HG02973 (cell line): ENCODE results near the gene NOL8.

Source experiments
- ATAC-seq: cut with Tn5 transposase; IDR thresholded peaks from one replicate; pipeline ENCODE4 v1.9.1; 2021; ENCODE audit warnings: moderate library complexity; ENCODE audit not compliant: unreplicated experiment

NOL8 gene

DNA sequence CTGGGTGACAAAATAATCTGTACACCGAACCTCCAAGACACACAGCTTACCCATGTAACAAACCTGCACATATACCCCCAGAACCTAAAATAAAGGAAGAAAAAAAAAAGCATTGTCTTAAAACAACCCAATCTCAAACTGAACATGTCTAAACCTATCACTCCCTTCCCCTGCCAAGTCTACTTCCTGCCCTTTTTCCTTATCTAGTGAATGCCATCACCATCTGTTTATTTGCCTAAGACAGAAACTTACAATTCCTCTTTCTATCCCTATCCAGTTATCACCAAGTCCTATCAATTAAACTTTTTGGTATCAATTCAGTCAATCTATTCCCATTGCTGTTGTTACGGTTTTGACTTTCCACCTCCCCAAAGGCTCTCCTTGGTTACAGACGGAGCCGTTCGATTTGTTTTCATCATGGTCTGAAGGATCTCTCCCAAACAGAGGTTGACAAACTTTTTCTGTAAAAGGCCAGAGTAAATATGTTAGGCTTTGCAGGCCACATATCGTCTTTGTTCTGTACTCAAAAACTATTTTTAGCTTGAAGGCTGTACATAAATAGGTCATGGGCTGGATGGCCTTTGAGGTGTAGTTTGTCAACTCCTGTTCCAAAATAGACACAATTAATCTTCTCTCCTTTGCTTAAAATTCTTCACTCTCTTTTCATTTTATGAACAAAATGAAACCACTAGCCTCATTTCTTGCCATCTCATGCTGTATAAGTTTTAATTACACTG, 12.1 kb downstream of the NOL8 start:
- no peak for ATAC-seq

DNA sequence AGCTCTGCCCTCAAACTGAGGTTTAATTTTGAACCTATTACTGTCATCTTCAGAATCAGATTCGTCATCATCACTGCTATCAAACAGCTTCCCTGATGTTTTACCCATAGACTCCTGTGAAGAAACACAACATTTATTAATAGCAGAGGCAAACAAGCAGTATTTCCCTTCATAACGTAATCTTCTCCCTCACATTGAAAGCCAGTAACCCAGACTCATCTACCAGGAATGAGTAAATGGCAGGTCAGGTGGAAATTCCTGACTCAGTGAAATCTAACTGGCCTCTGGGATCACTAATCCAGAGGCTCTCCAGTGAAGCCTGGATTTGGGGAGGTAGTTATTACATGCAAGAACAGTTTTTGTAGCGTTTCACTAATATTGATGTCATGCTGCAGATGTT, 14.6 kb downstream of the NOL8 start:
- no peak for ATAC-seq

DNA sequence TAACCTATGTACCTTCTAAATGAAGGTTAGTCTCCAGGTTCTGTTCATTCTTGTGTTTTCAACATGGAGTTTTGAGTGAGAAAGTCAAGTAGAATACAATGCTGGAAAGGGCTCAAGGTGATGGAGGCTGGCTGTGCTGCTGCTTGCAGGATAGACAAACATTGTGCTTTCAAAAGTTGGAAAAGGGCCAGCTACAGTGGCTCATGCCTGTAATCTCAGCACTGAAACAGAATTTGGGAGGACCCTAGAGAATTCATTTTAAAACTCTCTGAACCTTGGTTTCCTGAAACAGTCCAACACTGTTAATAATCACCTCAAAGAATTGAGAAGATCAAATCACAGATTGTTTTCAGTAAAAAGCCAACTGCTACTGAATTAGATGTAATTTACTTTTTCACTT, 16.3 kb downstream of the NOL8 start:
- no peak for ATAC-seq

DNA sequence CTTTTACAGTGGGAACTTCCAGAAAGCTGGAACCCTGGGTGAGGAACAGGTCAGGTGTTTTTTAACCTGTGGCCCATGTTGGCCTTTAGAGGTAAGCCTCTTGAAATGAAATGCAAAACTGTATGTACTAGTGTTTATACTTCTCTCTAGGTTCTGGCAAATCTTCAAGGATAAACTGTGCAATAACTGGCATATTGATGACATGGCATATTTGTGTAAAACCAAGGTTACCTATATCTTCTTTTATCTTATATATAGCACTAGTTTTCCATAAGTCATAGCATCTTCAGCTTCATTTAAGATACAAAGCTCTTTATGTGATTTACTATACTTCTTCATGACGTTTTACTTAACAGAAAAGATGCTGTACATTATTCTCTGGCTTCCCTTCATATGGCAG, 24.2 kb downstream of the NOL8 start:
- ATAC-seq, result no peak

DNA sequence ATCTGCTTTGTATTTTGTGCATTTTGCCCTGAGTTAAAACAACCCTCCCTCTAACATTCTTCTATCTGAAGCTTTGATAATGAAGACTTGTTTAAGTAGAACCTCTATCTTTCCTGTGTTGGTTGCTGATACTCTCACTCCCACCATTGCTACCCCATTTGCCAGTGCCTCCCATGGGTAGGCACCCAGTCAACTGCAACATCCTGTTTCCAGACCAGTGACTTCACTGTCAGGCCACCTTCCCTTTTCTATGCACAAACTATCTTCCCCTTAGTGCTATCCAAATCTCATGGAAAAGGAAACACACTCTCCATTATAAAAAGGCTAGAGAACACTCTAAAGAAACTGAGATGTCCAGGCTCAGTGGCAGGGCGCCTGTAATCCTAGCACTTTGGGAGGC, 26.0 kb downstream of the NOL8 start:
- no peak for ATAC-seq

DNA sequence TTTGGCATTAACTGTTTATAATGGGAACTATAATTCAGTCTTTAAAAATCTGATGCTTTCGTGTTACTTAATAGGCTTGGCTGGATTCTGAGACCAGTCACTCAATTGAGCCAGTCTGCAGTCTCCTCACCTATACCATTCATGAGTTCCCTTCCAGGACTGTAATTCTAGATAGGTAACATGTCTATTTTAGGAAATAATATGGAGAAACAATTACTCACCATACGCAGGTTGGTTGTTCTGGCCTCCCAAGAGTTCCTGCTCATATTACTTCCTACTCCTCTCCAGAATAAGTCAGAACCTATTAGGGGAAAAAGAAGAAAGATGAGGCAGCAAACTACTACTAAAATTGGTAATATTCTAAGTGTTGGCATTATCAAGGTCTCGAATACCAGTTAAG, 27.1 kb downstream of the NOL8 start:
- no peak for ATAC-seq

DNA sequence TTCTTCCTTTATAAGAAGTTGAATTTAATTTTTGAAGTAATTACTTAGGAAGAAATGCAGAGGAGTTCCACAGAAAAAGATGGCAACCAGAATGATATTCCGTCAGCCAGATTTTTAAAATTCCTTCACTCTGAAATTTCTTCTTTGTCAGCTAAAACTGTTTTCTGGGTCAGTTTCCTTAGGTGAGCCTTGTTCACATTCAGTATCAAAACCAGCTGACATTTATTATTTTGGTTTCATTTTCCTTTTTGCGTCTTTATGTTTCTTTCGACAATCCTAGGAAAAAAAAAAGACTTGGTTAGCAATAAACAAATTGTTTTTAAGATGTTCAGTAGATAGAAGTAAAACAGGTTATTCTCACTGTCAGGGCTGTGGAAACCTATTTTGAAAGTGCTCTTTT, 27.5 kb downstream of the NOL8 start:
- ATAC-seq, result no peak

DNA sequence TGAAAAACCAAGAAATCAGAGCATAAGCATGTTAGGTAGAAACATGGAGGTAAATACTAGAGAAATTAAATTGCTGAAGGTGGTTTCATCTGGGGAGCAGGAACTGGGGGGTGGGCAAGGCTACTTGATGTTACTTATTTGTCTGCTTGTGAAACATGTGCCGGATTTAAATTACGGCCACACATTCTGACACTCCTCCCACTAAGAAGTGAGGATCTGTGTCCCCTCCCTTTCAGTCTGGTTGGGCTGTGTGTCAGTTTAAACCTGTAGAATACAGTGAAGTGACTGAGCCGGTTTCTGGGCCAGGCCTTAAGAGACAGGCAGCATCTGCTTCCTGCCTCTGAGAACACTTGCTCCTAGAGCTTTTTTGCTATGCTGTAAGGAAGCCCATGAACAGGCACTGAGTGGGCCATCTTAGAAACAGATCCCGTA, 29.3 kb downstream of the NOL8 start:
- no peak for ATAC-seq

DNA sequence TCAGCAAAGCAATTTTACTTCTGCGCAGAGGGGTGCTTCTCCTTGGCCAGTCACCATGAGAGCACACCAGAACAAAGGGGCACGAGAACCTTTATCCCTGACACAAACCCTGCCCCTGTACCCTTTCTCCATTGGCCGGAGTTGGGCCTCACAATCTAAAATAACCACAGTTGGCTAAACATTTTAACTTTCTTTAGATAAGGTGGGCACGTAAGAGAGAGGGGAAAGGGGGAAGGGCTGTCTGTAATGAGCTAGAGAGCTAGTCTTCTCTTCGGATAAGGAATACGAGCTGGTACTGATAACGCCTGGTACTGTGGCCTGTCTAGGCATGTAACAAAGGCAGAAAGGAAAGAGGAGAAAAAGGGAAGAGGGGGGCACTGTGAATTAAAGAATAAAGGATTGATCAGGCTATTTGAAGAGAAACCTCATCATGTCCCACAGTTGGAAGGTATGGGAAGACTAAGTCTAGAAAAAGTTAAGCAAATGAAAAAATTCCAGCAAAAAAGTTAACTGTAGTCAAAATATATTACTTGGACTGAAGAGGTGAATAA, 29.8 kb downstream of the NOL8 start:
- no peak for ATAC-seq

DNA sequence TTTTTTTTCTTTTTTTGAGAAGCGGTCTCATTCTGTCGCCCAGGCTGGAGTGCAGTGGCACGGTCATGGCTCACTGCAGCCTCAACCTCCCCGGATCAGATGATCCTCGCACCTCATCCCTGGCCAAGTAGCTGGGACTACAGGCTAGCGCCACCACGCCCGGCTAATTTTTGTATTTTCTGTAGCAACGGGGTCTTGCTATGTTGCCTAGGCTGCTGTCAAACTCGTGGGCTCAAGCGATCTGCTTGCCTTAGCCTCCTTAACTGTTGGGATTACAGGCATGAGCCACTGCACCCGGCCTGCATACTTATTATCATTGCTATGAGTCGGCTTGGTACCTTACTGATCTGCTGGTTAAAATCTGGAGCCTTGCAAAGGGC, 30.9 kb downstream of the NOL8 start:
- ATAC-seq, result no peak

DNA sequence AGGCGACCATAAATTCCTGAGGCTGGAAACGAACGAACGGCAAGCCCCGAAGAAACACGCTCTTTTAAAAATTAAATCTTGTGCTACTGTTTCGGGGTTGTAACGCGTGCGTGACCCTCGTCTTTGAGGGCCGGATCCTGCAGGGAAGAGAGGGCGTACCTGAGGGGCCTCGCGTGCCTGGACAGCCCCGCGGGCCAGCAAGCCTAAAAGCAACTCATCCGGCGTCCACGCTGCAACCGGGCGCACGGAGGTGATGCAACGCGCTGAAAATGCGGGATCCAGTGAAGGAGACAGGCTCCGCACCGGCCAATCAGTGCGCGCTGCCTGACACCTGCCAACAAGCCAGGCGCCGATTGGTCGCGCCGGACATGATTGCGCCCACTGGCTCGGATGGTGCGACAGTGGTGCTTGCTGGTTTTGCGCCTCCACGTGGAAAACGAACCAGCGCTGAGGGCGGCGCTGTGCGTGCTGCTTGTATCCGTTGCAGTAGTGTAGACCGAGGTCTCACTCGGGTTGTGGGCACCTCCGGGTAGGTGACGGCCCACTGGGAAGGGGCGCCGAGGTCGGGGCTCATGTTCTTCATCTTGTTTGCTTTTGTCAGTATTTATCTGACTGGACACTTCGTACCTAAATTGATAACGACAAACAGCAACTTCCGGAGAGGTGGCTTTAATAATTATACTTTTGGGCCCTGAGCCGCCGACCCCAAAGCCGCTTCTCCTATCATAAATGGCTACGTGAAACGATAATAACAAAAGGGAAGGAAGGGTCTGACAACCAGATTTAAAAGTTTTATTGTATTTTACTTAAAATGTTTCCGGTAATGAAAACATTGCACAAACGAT, 31.5 kb downstream of the NOL8 start, which contains the start of gene IARS1:
IARS1 (minus strand) TSS at position 246 of the 845 bp plus-strand sequence. CDS start 4,278 bp downstream, outside the sequence.
- ATAC-seq, result peak; percentile 92

DNA sequence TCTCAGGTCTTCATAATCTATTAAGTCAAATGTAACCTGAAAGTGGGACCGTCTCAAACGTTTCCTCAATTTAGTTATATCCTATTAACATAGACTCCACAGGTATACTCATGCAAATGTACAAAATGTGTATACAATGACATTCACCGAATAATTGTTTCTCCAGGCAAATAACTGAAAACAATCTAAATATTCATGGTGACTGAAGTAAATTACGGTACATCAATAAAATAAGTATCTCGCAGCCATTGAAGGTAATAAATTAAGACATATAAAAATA, 32.1 kb downstream of the NOL8 start:
- no peak for ATAC-seq

DNA sequence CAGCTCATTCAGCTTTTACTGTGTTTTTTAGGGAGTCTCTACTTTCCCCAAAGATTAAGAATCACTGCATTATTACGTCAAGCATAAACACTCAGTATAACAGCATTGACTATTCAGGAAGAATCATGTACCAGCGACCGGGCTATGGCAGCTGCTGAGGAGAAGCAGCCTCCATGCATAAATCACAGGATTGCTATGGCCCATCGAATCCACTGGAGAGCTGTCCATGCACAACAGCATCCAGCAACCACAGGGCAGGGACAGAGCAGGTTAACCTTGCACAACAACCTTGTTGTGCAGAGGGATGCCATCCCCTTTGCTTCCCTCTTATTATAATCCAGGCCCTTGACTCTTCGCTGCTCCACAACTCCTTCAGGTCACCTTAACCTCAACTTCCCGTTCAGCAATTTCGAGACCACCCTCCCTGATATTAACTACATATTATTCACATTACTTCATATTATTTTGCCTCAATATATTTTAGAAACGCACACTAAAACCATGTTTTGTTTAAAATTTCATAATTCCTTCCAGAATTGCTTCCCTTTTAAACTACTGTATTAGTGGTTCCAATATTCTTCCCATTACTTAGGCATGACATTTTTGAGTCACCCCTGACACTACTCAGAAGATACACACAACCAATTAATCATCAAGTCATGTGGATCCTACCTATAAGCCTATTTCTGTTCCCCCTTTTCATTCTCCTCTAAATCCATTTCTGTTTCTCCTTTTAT, 32.6 kb downstream of the NOL8 start:
- ATAC-seq, result no peak

DNA sequence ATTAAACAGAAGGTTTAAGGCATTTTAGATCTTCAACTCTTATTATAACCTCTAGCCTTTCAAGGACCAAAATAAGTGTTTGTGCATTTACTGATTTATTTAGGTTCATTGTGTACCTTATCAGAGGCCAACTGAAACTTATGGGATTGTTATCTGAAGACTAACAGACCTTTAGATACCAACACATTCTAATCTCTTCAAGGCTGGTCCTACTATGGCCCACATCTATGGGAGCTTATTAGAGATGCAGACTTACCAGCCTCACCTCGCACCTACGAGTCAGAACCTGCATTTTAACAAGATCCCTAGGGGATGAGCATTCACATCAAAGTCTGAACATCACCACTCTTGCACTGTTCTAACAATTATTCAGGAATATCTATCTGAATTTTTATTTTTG, 33.6 kb downstream of the NOL8 start:
- ATAC-seq, result no peak

DNA sequence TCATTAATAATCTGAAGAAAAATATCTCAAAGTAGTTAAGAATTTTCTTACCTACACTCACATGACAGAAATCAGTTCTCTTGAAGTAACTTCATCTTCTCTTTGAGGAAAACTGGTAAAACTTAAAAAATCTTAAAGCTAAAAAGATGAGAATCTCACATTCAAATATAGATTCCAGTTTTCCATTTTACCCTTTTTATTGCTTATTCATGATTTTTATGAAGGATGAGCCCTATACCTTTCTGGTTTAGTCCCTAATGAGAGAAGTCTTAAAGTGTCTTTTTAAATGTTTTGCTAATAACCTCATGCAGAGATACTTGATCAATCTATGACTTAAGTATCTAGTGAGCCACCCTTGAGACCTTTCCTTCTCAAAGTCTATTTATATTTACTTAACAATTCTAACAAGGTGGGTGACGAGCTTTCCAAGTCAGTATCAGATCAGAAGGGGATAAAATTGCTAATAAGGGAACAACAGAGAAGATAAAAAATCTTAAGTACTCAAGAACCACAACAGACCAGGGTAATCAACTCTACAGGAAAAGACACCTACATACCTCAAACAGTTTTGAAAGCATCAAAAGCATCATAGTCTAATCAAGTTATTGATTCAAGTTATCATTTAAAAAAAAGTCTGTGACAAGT, 34.2 kb downstream of the NOL8 start:
- ATAC-seq, result no peak

DNA sequence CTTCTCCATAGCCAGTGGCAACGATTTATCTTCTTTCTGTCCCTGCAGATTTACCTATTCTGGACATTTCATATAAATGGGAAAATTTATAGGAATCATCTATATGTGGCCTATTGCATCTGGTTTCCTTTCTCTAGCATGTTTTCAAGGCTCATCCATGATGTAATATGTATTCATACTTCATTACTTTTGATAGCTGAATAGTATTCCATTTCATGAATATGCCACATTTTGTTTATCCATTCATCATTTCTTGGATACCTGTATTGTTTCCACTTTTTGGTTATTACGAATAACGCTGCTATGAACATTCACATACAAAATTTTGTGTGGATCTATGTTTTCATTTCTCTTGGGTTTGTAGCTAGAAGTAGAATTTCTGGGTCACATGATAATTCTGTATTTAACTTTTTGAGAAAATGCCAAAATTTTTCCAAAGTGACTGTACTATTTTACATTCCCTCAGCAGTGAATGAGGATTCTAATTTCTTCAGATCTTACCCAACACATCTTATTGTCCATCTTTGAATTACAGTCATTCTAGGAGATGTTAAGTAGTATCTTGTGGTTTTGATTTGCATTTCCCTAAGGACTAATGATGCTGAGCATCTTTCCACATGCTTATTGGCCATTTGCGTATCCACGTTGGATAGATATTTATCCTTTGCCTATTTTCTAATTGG, 35.3 kb downstream of the NOL8 start:
- no peak for ATAC-seq

DNA sequence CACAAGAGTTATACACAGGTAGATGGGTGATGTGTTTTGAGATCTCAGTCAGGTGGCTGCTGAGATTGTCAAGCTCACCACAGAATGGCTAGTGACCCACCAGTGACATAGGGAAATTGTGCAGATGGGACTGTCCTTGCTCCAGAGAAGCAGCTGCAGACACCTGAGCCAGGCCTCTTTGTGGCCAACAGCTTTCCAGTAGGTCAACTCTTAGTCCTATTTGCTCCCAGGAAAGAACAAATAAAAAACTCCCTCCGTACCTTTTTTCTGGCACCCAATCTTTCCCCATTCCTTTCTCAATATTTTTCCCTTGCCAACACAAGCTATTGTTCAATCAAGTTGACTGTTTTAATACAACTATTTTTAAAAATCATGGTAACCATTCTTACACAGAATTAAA, 45.8 kb downstream of the NOL8 start:
- ATAC-seq, result no peak

DNA sequence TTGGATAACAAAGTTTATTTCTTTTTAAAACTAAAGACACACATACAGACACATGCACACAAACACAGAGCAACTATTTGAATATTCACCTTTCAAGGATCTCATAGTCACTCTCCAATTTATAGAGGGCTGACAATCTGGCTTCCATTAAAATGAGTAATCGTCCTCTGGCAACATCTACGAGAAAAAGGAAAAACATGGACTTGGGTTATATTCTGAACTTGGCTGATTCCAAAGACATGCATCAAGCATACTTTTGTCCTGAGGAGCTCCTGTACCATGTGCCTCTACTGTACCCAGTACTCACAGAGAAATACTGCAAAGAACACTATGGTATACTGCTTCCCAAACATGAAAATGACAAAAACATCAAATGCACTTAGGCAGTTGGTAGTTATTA, 47.0 kb downstream of the NOL8 start:
- ATAC-seq, result no peak

DNA sequence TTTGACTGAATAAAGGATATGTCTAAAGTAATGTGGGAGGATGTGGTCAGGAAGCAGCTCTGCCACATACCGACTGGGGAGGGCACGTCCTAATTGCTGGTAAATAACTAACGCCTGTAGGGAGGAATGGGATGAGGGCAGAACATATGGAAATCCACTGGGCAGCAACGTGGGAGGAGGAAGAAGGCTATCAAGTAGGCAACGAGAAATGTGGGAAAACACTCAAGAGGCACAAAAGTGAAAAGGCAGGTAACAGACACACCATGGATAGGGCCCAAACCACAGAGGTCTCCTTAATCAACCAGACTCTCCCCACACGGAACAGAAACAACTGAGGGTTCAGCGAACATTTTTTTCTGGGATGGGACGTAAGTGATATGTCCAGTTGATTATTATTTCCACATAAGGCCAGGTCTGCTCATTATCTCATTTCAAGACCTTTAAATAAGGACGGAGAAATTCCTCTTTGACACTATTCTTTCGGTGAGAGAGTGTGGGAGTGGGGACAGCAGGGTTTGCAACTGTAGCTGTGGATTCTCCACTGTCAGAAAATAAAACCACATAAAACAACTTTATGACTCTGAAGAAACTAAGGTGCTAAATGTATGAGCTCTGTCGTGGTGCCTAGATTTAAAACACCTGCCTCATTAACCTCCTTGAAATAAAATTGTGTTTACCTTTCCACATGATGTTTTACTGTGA, 48.7 kb downstream of the NOL8 start:
- no peak for ATAC-seq

DNA sequence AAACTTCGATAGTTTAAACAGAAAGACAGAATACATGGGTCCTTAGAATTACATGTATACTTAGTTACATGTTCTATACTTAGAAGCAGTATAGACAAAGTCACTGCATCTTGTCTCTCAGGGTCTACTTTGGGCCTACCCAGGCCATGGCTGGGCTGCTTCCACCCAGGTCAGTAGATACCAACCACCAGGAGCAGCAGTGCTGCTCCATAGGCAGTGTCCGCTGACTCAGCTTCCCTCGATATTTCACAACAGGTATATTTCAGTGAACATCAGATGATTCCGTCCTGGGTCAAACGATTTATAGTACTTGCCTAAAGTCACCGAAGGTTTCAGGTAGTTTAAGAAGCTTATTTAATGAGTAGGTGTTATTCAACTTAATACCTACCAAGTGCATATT, 49.6 kb downstream of the NOL8 start:
- no peak for ATAC-seq
